ENCODE results near the gene TMEM186.

DNA sequence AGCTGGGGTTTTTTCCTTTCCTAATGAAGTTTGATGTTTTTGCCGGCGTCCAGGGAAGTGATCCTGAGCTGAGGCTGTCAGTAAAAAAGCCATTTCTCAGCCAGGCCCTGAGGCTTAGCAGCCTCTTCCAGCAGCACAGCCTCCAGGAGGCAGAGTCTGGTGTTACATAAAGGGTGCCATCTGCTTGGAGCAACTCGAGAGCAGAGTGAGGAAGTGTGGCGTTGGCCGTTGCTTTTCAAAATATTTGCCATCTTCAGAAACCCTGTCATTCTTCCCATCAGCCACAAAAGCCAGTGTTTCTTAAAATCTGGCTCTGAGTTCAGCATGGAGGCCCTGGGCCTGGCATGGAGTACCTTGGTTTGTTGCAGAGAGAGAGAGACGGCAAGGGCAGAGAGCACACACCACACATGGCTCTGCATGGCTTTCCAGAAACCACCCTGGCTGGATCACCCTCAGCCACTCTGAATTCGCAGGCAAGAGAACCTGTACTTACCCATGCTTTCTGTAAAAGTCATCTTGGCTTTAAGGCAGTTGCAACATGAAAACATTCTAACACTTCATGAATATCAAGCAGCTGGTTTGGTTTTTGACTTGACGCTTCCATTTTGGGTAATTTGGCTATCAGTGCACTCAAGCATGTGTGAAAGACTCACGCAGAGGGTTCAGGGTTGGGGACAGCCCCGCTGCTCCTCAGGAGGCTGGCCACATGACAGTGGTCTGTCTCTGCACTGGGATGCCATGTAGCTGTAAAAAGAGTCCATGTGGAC is 21.2 kb upstream of the TMEM186 start:
- TF ChIP-seq TAF1 (IDR thresholded peaks at IDR 0.05; ENCODE audit: low read depth, low read length) = no peak
- TF ChIP-seq, protein P1, sequence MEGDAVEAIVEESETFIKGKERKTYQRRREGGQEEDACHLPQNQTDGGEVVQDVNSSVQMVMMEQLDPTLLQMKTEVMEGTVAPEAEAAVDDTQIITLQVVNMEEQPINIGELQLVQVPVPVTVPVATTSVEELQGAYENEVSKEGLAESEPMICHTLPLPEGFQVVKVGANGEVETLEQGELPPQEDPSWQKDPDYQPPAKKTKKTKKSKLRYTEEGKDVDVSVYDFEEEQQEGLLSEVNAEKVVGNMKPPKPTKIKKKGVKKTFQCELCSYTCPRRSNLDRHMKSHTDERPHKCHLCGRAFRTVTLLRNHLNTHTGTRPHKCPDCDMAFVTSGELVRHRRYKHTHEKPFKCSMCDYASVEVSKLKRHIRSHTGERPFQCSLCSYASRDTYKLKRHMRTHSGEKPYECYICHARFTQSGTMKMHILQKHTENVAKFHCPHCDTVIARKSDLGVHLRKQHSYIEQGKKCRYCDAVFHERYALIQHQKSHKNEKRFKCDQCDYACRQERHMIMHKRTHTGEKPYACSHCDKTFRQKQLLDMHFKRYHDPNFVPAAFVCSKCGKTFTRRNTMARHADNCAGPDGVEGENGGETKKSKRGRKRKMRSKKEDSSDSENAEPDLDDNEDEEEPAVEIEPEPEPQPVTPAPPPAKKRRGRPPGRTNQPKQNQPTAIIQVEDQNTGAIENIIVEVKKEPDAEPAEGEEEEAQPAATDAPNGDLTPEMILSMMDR (IDR thresholded peaks at IDR 0.05; ENCODE audit: control extremely low read depth in 1 of 3, insufficient read depth in 1 of 3, low read depth in 1 of 3, low read length in 3 of 3) = no peak
- TF ChIP-seq RBBP5 (IDR thresholded peaks at IDR 0.05; ENCODE audit: borderline replicate concordance, low read depth, low read length) = no peak
- no peak for TF ChIP-seq SP1 (IDR thresholded peaks at IDR 0.05; ENCODE audit: low read depth, low read length)
- TF ChIP-seq MAFK (IDR thresholded peaks at IDR 0.05; ENCODE audit: low read depth, low read length) = no peak
- no peak for TF ChIP-seq EZH2 (IDR thresholded peaks at IDR 0.05; ENCODE audit: low read depth, low read length, severe bottlenecking)
- no peak for TF ChIP-seq FOSL1 (IDR thresholded peaks at IDR 0.05; ENCODE audit: insufficient read depth, low read depth, low read length)
- TF ChIP-seq YY1 (IDR thresholded peaks at IDR 0.05; ENCODE audit: low read depth, low read length) = no peak
- TF ChIP-seq POLR2AphosphoS5 (IDR thresholded peaks at IDR 0.05; ENCODE audit: low read depth, low read length) = no peak
- no peak for TF ChIP-seq CEBPB (IDR thresholded peaks at IDR 0.05; ENCODE audit: low read depth, low read length)
- TF ChIP-seq, protein P2, sequence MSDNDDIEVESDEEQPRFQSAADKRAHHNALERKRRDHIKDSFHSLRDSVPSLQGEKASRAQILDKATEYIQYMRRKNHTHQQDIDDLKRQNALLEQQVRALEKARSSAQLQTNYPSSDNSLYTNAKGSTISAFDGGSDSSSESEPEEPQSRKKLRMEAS (IDR thresholded peaks at IDR 0.05) = no peak
- TF ChIP-seq PHF8 (conservative IDR thresholded peaks at IDR 0.05; ENCODE audit: low read depth, low read length) = no peak
- TF ChIP-seq EP300 (IDR thresholded peaks at IDR 0.05; ENCODE audit: borderline replicate concordance in 1 of 2, low read depth in 2 of 2, low read length in 2 of 2) = no peak

Data from H1 (cell line).